ENCODE results near the gene HBEGF. TPM values are rescaled to one million over a fixed set of nuclear protein-coding genes. Genes with fewer than 3 reads are reported as not detected.
A peak's percentile ranks its signal among the peaks of the same experiment; 100 is the strongest.

The HBEGF gene
- total RNA-seq, 1 experiment from 2014 or later, result 2.4 TPM

GRCh38 chr5:140302786-140303639 lies 43.4 kb downstream of the HBEGF start, which contains the start of gene PFDN1:
TSS of gene PFDN1 (minus strand) at chr5:140303101. CDS start at chr5:140303073, 28 bp downstream.
- WGBS (ENCODE audit: extremely low coverage, insufficient read length, low lambda C conversion rate), result no CpG with 5 or more reads among the region's 30 CpGs

More at GRCh38 chr5:140302786-140303639, 43.4 kb downstream of the HBEGF start, which contains the start of gene PFDN1:
- Histone ChIP-seq H3K14ac (ENCODE audit: insufficient read depth, low read length) (peak within 1 kb of the TSS; percentile 96), H3K4me2 (ENCODE audit: insufficient read depth, insufficient read length, low read length) (peak within 1 kb of the TSS; percentile 98), H3K23me2 (ENCODE audit: insufficient read length, low read depth, low read length, poor library complexity, severe bottlenecking) (peaks cover 11% of the 10 kb centered on the region), H2BK20ac (ENCODE audit: low read depth, low read length, poor library complexity, severe bottlenecking) (no peak within 1 kb of the TSS), H4K5ac (ENCODE audit: insufficient read length, low read depth, low read length) (peak within 1 kb of the TSS; percentile 96), H4K20me1 (ENCODE audit: control insufficient read depth, insufficient read depth, insufficient read length) (no peaks in the 10 kb centered on the region), H4K91ac (ENCODE audit: insufficient read length, low read depth, low read length) (no peak within 1 kb of the TSS), H3K79me1 (ENCODE audit: insufficient read depth, low read depth, low read length, poor library complexity, severe bottlenecking) (peaks cover 11% of the 10 kb centered on the region), H3K9me3 (ENCODE audit: control insufficient read depth, low read depth, low read length) (no peaks in the 10 kb centered on the region), H3K18ac (ENCODE audit: insufficient read length, low read depth, low read length) (peak within 1 kb of the TSS; percentile 96), H3K27ac (ENCODE audit: insufficient read length, low read depth, low read length) (peak within 1 kb of the TSS; percentile 92), H2AFZ (ENCODE audit: low read length) (peak within 1 kb of the TSS; percentile 99), H3K4ac (ENCODE audit: low read depth, low read length) (no peak within 1 kb of the TSS; the same call in 1 of the 2 replicates), H3K27me3 (ENCODE audit: insufficient read depth, low read length) (no peaks in the 10 kb centered on the region), H3K79me2 (ENCODE audit: insufficient read depth, low read length) (peaks cover 8% of the 10 kb centered on the region; the same call in 1 of the 2 replicates), H2BK5ac (ENCODE audit: insufficient read length, low read length) (peak within 1 kb of the TSS; percentile 66), H2BK12ac (ENCODE audit: insufficient read length, low read depth, low read length) (peak within 1 kb of the TSS; percentile 70), H3K56ac (ENCODE audit: insufficient read length, low read depth, low read length) (no peak within 1 kb of the TSS), H3K23ac (ENCODE audit: insufficient read length, low read depth, low read length) (no peak within 1 kb of the TSS), H2BK15ac (ENCODE audit: low read depth, low read length) (no peak within 1 kb of the TSS; the same call in 1 of the 2 replicates), H2BK120ac (ENCODE audit: low read depth, low read length, poor library complexity, severe bottlenecking) (no peak within 1 kb of the TSS), H3K9ac (ENCODE audit: extremely low read depth, insufficient read length, low read length) (peak within 1 kb of the TSS; percentile 96), H3K4me1 (ENCODE audit: insufficient read depth, low read length) (no peaks in the 10 kb centered on the region), H4K8ac (replicated peaks; ENCODE audit: insufficient read length, low read depth, low read length) (peak within 1 kb of the TSS; percentile 94), H3T11ph (ENCODE audit: low read length) (no peak within 1 kb of the TSS), H2AK5ac (ENCODE audit: insufficient read length, low read length) (no peak within 1 kb of the TSS)
- Mint-ChIP-seq H3K9me3 (peaks cover 0 to 2% of the 10 kb centered on the region in 2 experiments; a peak in 1 of 5 replicates), H3K4me3 (peak within 1 kb of the TSS; percentile 99), H3K27me3 (ENCODE audit: low read depth) (peaks cover 2% of the 10 kb centered on the region), H3K4me1 (peaks cover 4 to 7% of the 10 kb centered on the region in 2 experiments; a peak in 3 of 4 replicates), H3K27ac (peak within 1 kb of the TSS; percentile 99 to 100 (median 100)), H3K36me3 (ENCODE audit: insufficient read depth in 1 of 3, low read depth in 3 of 3) (peaks cover 3 to 20% (median 18%) of the 10 kb centered on the region in 3 experiments)
- no peak for TF ChIP-seq CTCF (conservative IDR thresholded peaks at IDR 0.05)
- peak; percentile 96 for DNase-seq

Measured in H9 (cell line).